DND-41 (cell line): ENCODE results near the gene LDB2.

Experiments
- ATAC-seq: fragments of 200-7000 bp; cut with Tn5 transposase; 3 replicates; pipeline ENCODE4 v1.9.1; 2021; ENCODE audit warnings: low read depth; ENCODE audit not compliant: insufficient read depth
- DNase-seq: peaks from one replicate; pipeline ENCODE4 v3.0.0-alpha.2; 2020
- H2AFZ ChIP-seq: 2 replicates; pipeline ENCODE4 v1.6.0; 2012; ENCODE audit warnings: low read depth, low read length
- H3K27ac ChIP-seq: 2 replicates; pipeline ENCODE4 v1.5.1; 2012; ENCODE audit warnings: low read length, inconsistent platforms
- H3K27me3 ChIP-seq: fragments of 200-600 bp; sonication (generic); 2 replicates; pipeline ENCODE4 v1.6.0; 2012; ENCODE audit warnings: low read length, mild to moderate bottlenecking, inconsistent platforms; ENCODE audit not compliant: insufficient read depth, poor library complexity
- H3K36me3 ChIP-seq: 2 replicates; pipeline ENCODE4 v1.5.1; 2012; ENCODE audit warnings: low read length, inconsistent platforms; ENCODE audit not compliant: insufficient read depth
- H3K4me1 ChIP-seq: 2 replicates; pipeline ENCODE4 v1.5.1; 2012; ENCODE audit warnings: mild to moderate bottlenecking, low read length; ENCODE audit not compliant: insufficient read depth
- H3K4me2 ChIP-seq: 2 replicates; pipeline ENCODE4 v1.6.0; 2012; ENCODE audit warnings: mild to moderate bottlenecking, moderate library complexity, low read length, inconsistent platforms; ENCODE audit not compliant: insufficient read depth
- H3K4me3 ChIP-seq, 2 experiments: fragments of 200-600 bp in 1 of 2; shearing (Covaris generic) in 1 of 2; 2 replicates each; pipeline ENCODE4 v1.5.1; 2012 to 2016; ENCODE audit warnings: inconsistent platforms in 2 of 2, low read length in 2 of 2, mild to moderate bottlenecking in 2 of 2, low read depth in 1 of 2, moderate library complexity in 1 of 2
- H3K79me2 ChIP-seq: 2 replicates; pipeline ENCODE4 v1.6.0; 2012; ENCODE audit warnings: low read length, inconsistent platforms; ENCODE audit not compliant: insufficient read depth
- H3K9ac ChIP-seq: 2 replicates; pipeline ENCODE4 v1.6.0; 2012; ENCODE audit warnings: low read depth, mild to moderate bottlenecking, inconsistent platforms, low read length, moderate library complexity
- H3K9me3 ChIP-seq: 2 replicates; pipeline ENCODE4 v1.5.1; 2012; ENCODE audit warnings: low read length, moderate library complexity, mild to moderate bottlenecking, inconsistent platforms; ENCODE audit not compliant: insufficient read depth, severe bottlenecking
- H4K20me1 ChIP-seq: 2 replicates; pipeline ENCODE4 v1.6.0; 2012; ENCODE audit warnings: low read length; ENCODE audit not compliant: insufficient read depth
- CTCF ChIP-seq: IDR thresholded peaks from 2 replicates; pipeline ENCODE4 v1.5.1; 2012; ENCODE audit warnings: borderline replicate concordance, low read length, moderate library complexity, mild to moderate bottlenecking; ENCODE audit not compliant: poor library complexity, severe bottlenecking; ENCODE audit errors: extremely low read depth
- EZH2 ChIP-seq: IDR thresholded peaks from 3 replicates; pipeline ENCODE4 v1.6.1; 2012; ENCODE audit warnings: borderline replicate concordance, low read depth, mild to moderate bottlenecking, moderate library complexity, low read length, inconsistent platforms; ENCODE audit not compliant: severe bottlenecking

The LDB2 gene

GRCh38 chr4:16826406-16826910, 72.0 kb downstream of the LDB2 start:
- Histone ChIP-seq H4K20me1 (no peaks in the 10 kb centered on the region), H3K27ac (no peak overlapping the region), H3K4me3 (no peak overlapping the region), H3K27me3 (peaks cover 4% of the 10 kb centered on the region), H3K4me2 (no peak overlapping the region), H3K36me3 (no peaks in the 10 kb centered on the region), H3K9ac (no peak overlapping the region), H3K9me3 (no peaks in the 10 kb centered on the region), H3K79me2 (no peaks in the 10 kb centered on the region), H3K4me1 (no peaks in the 10 kb centered on the region), H2AFZ (no peak overlapping the region)
- TF ChIP-seq EZH2 (no peak), CTCF (no peak)
- ATAC-seq: no peak
- DNase-seq: no peak

GRCh38 chr4:16824278-16824806, 74.1 kb downstream of the LDB2 start:
- no peak for DNase-seq
- H3K4me2 ChIP-seq: no peak overlapping the region
- no peaks in the 10 kb centered on the region for H3K36me3 ChIP-seq
- H3K27ac ChIP-seq: no peak overlapping the region
- no peaks in the 10 kb centered on the region for H3K4me1 ChIP-seq
- peaks cover 4% of the 10 kb centered on the region for H3K27me3 ChIP-seq
- no peaks in the 10 kb centered on the region for H3K79me2 ChIP-seq
- no peak overlapping the region for H3K9ac ChIP-seq
- no peak overlapping the region for H2AFZ ChIP-seq
- ATAC-seq: no peak
- H3K9me3 ChIP-seq: no peaks in the 10 kb centered on the region
- no peak for TF ChIP-seq EZH2
- no peak for TF ChIP-seq CTCF
- H4K20me1 ChIP-seq: no peaks in the 10 kb centered on the region
- H3K4me3 ChIP-seq: no peak overlapping the region

- H3K4me2 ChIP-seq: no peak overlapping the region
- H3K4me3 ChIP-seq: no peak overlapping the region
- H3K9ac ChIP-seq: no peak overlapping the region
- no peaks in the 10 kb centered on the region for H3K36me3 ChIP-seq
- H2AFZ ChIP-seq: no peak overlapping the region
- no peaks in the 10 kb centered on the region for H3K4me1 ChIP-seq
- H4K20me1 ChIP-seq: no peaks in the 10 kb centered on the region
- H3K79me2 ChIP-seq: no peaks in the 10 kb centered on the region
- no peaks in the 10 kb centered on the region for H3K9me3 ChIP-seq
- TF ChIP-seq CTCF (no peak), EZH2 (no peak)
- no peak overlapping the region for H3K27ac ChIP-seq
- DNase-seq: no peak
- H3K27me3 ChIP-seq: peaks cover 4% of the 10 kb centered on the region
- no peak for ATAC-seq
Measured at GRCh38 chr4:16820329-16820728, 78.1 kb downstream of the LDB2 start.

GRCh38 chr4:16819652-16820051, 78.8 kb downstream of the LDB2 start:
- no peak overlapping the region for H2AFZ ChIP-seq
- H3K4me2 ChIP-seq: no peak overlapping the region
- H3K79me2 ChIP-seq: no peaks in the 10 kb centered on the region
- H3K27ac ChIP-seq: no peak overlapping the region
- H4K20me1 ChIP-seq: no peaks in the 10 kb centered on the region
- H3K36me3 ChIP-seq: no peaks in the 10 kb centered on the region
- no peak overlapping the region for H3K9ac ChIP-seq
- H3K4me1 ChIP-seq: no peaks in the 10 kb centered on the region
- TF ChIP-seq EZH2 (no peak), CTCF (no peak)
- peaks cover under 1% of the 10 kb centered on the region for H3K27me3 ChIP-seq
- ATAC-seq (no peak), DNase-seq (no peak)
- H3K4me3 ChIP-seq: no peak overlapping the region
- H3K9me3 ChIP-seq: no peaks in the 10 kb centered on the region
